ENCODE results near the gene RNF40.

Gene RNF40

DNA sequence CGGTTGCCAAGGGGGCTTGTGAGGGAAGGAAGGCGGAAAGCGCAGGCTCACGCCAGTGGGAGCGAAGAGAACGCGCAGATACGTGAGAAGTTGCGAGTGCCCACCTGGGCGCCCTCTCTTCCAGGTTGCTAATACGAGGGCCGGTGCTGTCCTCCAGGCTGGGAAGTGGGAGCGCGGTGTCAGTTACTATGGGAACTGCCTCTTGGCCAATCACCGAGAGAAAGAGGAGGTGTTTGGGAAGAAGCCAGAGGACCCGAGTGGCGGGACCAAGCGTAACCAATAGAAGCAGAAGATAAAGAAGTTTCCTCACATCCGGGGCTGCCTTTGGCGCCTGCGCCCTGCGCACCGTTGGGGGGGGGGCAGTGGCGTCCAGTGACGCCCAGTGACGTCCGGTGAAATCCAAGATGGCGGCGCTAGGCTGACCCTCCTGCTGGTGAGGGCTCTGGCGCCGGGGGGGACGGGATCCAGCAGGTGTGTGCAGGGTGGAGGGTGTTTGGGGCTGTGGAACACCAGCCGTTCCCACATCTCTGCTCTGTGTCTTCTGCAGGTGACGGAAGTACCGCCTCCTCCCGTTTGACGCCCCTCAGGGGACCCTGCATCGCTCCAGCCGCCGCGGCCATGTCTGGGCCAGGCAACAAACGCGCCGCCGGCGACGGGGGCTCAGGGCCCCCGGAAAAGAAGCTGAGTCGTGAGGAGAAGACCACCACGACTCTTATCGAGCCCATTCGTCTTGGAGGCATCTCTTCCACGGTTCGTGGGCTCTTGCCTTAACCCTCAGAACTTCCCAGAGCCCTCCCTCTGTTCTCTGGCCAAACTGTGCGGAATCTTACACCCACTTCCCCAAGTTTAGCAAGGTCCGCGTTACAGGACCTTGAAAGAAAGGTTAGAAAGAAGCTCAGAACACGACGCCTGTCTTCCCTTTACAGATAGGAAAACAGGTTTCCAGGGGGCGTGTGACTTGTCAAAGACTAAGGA, at the start of gene RNF40, which contains the start of gene CFAP119:
Gene RNF40 (plus strand): TSS at position 395 of the 975 bp plus-strand sequence. CDS start 224 bp downstream, at position 619.
Gene CFAP119 (minus strand): TSS at position 135 of the 975 bp plus-strand sequence. CDS start 314 bp downstream, outside the sequence.
- DNase-seq: peak; percentile 83 to 94

DNA sequence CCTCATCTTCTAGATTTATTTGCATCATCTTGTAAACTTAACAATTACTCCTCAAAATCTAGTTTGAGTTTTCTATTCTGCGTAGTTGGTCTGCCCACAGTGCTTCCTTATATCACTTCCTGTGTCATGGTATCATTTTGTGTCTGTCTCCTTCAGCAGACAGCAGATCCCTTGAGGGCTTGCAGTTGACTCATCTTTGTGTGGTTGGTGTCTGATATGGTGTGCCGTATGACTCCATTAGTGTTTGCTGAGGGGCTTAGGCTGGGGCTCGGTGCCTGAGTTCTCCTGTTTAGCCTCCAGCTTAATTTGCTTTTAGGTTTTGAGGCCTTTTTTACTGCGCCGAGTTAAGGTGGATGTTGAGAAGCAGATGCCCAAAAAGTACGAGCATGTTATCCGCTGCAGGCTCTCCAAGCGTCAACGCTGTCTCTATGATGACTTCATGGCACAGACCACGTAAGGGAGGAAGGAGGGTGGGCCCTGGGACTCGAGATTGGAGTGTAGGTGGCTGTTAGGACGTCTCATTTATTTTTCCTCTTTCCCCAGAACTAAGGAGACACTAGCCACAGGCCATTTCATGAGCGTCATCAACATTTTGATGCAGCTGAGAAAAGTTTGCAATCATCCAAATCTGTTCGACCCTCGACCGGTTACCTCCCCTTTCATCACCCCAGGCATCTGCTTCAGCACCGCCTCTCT, 46.2 kb upstream of the RNF40 start:
- no peak for DNase-seq

DNA sequence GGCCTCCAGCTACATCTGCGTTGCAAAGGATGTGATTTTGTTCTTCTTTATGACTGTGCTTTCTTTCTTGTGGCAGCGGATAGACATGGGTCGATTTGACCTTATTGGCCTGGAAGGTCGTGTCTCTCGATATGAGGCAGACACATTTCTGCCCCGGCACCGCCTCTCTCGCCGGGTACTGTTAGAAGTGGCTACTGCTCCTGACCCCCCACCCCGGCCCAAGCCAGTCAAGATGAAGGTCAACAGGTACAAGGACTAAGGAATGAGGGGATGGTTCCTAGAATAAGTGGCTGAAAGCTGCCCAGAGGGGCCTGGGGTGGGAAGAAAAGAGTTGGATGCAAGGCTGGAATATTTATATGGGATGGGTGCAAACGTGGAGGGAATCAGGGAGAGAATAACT, 42.0 kb upstream of the RNF40 start:
- DNase-seq: no peak

DNA sequence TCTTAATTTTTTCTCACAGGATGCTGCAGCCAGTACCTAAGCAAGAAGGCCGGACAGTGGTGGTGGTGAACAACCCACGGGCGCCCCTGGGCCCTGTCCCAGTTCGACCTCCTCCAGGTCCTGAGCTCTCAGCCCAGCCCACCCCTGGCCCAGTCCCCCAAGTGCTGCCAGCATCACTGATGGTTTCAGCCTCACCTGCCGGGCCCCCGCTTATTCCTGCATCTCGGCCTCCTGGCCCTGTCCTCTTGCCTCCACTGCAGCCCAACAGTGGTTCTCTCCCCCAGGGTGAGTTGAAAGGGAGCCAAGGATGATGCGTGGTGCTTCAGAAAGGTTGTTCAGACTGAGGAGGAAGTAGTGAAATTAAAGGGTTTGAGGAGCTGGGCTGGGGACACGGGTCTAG, 41.4 kb upstream of the RNF40 start:
- DNase-seq: no peak

DNA sequence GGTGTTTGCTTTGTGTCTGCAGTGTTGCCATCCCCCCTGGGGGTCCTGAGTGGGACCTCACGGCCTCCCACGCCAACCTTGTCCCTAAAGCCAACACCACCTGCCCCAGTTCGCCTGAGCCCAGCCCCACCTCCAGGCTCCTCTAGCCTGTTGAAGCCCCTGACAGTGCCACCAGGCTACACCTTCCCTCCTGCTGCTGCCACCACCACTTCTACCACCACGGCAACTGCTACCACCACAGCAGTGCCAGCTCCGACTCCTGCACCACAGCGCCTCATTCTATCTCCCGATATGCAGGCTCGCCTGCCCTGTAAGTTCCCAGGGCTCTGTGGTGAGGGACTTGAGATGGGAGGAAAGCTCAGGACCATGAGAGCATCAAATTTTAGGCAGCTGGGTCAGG, 41.0 kb upstream of the RNF40 start:
- DNase-seq: no peak

- DNase-seq: no peak
These were observed 40.5 kb upstream of the RNF40 start for GRCh38 chr16:30721606-30722005.

- DNase-seq: no peak
These were observed 39.7 kb upstream of the RNF40 start for GRCh38 chr16:30722443-30722842.

DNA sequence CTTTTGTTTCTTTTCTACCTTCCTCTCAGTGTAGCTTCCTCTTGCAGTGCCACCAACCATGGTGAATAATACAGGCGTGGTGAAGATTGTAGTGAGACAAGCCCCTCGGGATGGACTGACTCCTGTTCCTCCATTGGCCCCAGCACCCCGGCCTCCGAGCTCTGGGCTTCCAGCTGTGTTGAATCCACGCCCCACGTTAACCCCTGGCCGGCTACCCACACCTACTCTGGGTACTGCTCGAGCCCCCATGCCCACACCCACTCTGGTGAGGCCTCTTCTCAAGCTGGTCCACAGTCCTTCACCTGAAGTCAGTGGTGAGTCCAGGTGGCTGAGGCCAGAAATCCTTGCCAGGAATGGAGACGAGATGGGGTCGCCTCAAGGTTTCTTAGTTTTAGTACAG, 39.2 kb upstream of the RNF40 start:
- DNase-seq: no peak

DNA sequence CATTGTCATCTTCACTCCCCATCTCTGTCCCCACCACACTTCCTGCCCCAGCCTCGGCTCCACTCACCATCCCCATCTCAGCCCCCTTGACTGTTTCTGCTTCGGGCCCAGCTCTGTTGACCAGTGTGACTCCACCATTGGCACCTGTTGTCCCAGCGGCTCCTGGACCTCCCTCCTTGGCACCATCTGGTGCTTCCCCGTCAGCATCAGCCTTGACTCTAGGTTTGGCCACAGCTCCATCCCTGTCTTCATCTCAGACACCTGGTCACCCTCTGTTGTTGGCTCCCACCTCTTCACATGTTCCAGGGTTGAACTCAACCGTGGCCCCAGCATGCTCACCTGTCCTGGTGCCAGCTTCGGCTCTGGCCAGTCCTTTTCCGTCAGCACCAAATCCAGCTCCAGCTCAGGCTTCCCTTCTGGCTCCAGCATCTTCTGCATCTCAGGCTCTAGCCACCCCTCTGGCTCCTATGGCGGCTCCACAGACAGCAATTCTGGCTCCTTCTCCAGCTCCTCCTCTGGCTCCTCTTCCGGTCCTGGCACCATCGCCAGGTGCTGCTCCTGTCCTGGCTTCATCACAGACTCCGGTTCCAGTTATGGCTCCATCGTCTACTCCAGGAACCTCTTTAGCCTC, 38.3 kb upstream of the RNF40 start:
- DNase-seq: peak; percentile 77 to 85

DNA sequence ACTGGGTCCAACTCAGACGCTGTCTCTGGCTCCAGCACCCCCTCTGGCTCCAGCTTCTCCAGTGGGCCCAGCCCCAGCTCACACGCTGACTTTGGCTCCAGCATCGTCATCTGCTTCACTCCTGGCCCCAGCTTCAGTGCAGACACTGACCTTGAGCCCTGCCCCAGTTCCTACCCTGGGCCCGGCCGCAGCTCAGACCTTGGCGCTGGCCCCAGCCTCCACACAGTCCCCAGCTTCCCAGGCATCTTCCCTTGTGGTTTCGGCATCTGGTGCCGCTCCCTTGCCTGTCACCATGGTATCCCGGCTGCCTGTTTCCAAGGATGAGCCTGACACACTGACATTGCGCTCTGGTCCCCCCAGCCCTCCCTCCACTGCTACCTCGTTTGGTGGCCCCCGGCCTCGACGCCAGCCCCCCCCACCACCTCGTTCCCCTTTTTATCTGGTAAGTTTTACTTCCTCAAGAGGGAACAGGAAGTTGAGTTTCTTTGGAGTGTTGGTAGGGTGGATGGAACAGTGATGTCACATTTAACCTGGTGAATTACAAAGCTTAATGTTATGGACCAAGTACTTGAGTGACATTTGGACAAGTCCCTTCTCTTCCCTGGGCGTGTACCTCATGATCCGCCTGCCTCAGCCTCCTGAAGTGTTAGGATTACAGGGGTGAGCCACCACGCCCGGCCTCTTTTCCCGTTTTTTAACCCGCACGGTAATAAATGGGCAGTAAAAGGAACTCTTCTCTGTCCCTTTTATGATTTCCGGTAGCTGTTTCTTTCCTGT, 37.3 kb upstream of the RNF40 start:
- DNase-seq: no peak

DNA sequence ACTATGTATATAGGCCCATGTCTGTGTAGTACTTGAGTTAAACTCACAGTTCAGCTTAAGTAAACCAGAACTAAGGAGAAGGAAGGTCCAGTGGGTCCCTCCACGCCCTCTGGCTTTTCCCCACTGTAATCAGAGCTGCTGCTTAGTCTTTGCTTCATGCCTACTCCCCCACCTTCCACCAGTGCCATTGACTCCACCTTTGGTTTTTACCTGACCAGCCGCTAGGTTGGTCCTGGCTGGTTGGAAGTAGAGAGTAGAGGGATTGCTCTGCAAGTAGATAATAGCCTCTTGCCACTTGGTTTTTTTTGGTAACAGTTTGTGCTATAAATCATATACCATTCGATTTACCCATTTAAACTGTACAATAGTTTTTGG, 36.7 kb upstream of the RNF40 start:
- no peak for DNase-seq

- no peak for DNase-seq
These were observed 33.8 kb upstream of the RNF40 start for GRCh38 chr16:30728321-30728720.

DNA sequence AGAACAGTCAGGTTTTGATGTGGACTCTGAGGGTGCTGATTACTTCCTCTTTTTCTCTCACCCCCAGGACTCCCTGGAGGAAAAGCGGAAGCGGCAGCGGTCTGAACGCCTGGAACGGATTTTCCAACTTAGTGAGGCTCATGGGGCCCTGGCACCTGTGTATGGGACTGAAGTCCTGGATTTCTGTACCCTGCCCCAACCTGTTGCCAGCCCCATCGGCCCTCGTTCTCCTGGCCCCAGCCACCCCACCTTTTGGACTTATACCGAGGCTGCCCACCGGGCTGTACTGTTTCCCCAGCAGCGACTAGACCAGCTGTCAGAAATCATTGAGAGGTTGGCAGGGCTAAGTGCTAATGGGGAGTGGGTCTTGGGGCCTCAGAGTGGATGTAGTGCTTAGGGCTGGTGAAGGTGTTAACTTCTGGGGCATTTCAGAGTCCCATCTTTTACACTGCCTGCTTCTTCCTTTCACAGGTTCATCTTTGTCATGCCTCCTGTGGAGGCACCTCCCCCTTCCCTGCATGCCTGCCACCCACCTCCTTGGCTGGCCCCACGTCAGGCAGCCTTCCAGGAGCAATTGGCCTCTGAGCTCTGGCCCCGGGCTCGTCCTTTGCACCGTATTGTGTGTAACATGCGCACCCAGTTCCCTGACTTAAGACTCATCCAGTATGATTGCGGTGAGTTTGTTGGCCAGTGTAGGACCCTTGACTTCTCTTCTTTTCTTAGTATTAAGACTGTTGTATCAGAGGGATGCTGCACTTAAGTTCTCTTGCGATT, 33.0 kb upstream of the RNF40 start:
- DNase-seq: no peak

- no peak for DNase-seq
These were observed 30.7 kb upstream of the RNF40 start for GRCh38 chr16:30731411-30731810.

- DNase-seq: no peak
These were observed 24.9 kb upstream of the RNF40 start for GRCh38 chr16:30736995-30737793.

GRCh38 chr16:30737794-30738648, 24.1 kb upstream of the RNF40 start:
- DNase-seq: no peak

GRCh38 chr16:30738984-30739951, 22.9 kb upstream of the RNF40 start:
- no peak for DNase-seq

GRCh38 chr16:30740364-30741251, 21.5 kb upstream of the RNF40 start:
- DNase-seq: no peak

All from cerebellar nuclear complex (tissue), 1 donor.